HG02678 (cell line): Measurements from ENCODE around the gene LRBA.
"Not testable (repeated sequence)": the region's sequence is repeated elsewhere in the genome, so short reads cannot be mapped to it uniquely, and the experiment has no call there.

Source experiments
- ATAC-seq: cut with Tn5 transposase; IDR thresholded peaks from one replicate; pipeline ENCODE4 v1.9.1; 2021; ENCODE audit warnings: mild to moderate bottlenecking, moderate library complexity; ENCODE audit not compliant: unreplicated experiment

Gene LRBA

DNA sequence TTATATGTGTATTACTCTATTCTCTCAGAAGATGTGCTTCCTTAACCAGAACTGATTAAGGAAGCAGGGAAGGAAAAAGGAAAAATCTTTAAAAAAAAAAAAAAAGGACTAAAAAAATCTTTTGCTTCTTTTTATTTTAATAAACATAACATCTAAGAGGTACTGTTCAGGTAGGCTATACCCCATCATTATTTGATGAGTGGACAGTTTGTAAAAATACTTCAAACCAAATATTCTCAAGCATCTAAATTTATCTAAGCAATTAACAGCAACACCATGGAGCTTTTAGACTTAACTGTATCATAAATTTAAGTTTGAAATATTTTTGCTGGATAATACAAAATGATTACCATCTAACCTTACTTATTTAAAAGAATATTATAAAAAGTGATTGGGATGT lies 264.3 kb downstream of the LRBA start:
- no peak for ATAC-seq

DNA sequence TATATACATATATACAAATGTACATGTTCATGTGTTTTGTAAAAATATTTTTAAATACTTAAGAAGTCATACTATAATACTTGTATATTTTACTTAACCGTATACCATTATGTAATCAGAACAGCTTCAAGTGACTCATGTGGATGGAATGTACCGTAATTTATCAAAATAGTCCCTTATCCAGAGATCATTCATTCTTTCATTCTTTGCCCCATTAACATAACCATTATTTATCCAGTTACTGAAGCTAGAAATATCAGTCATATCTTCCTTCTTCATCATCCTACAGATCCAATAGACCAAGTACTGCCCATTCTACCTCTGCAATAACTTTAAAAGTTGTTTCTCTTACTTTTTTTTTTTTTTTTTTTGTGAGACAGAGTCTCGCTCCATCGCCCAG lies 268.9 kb downstream of the LRBA start:
- ATAC-seq: no peak

DNA sequence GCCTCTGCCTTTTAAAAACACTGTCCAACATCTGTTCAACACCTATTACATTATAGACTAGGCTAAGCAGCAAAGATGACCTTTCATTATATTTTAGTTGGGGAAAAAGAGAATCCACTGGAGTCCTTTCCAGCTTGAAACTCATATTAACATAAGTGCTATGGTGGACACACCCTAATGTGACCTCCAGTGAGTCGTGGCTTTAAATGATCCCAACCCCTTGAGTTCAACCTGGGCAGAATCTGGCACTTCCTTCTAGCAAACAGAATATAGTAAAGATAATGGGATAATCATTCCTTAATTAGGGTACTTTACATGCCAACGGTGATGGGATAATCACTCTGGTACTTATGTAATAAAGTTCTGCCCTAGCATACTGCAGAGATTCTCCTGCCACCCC lies 270.5 kb downstream of the LRBA start:
- ATAC-seq: no peak

DNA sequence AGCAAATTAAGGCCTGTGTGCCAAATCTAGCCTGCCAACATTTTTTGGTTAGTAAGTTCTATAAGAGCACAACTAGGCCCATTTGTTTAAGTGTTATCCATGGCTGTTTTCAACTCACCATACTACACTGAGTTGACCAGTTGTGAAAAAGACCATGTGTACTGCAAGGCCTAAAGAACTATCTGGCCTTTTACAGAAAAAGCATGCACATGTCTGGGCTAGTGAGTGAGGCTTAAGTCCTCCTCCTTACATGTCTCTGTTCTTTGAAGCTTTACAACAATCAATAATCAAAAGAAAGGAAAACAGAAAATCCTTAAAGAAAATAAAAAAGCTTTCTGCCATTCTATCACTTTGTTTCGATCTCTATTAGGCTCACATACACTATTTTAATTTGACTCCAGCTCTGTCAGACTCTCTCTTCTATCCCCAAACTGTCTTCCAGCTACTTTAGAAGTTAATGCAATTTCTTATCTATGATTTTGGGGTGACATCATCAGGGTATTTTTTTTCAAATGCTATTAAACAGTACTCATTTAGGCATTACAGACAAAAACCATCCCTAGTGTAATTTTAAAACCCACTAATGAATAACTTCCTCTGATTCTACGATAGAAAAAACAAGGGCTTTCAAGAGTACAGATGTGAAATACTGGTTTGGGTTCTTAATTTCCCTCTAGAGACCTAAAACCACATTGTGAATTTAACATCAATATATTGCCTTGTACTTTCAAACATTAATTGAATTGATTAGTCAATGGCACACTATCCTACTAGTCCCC lies 271.3 kb downstream of the LRBA start:
- ATAC-seq: no peak

DNA sequence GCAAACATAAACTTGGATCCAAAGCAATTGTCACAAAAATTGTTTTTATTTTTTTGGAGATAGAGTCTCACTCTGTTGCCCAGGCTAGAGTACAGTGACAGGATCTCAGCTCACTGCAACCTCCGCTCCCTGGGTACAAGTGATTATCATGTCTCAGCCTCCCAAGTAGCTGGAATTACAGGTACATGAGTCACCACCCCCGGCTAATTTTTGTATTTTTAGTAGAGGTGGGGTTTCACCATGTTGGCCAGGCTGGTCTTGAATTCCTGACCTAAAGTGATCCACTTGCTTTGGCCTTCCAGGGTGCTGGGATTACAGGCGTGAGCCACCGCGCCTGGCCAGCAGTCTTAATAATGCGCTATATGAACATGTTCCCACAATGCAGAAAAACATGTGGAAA lies 272.2 kb downstream of the LRBA start:
- not testable (repeated sequence) for ATAC-seq

DNA sequence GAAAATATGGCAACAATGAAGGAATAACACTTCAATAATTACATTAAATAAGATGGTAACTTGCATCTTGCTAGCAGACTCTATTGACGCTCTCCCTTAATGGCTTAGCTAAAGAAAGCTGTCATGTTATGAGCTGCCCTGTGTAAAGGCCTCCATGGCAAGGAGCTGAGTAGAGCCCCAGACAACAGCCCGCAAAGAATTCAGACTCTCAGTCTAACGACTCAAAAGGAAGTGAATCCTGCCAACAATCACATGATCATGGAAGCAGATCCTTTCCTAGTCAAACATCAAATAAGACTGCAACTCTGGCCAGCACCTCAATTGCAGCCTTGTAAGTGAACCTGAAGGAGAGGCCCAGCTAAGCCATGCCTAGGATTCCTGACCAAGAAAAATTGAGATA lies 275.5 kb downstream of the LRBA start:
- ATAC-seq: no peak

DNA sequence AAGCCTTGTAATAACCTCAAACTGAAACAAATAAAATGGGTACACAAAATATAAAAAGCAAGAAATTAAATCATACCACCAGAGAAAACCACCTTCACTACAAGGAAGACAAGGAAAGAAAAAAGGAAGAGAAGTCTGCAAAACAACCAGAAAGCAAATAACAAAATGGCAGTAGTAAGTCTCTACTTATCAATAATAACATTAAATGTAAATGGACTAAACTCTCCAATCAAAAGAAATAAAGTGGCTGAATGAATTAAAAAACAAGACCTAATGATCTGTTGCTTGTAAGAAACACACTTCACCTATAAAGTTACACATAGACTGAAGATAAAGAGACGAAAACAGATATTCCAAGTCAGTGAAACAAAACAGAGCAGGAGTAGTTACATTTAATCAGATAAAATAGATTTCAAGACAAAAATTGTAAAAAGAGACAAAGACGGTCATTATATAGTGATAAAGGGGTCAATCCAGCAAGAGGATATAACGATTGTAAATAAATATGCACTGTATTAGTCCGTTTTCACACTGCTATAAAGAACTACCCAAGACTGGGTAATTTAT lies 289.0 kb downstream of the LRBA start:
- ATAC-seq: no peak

DNA sequence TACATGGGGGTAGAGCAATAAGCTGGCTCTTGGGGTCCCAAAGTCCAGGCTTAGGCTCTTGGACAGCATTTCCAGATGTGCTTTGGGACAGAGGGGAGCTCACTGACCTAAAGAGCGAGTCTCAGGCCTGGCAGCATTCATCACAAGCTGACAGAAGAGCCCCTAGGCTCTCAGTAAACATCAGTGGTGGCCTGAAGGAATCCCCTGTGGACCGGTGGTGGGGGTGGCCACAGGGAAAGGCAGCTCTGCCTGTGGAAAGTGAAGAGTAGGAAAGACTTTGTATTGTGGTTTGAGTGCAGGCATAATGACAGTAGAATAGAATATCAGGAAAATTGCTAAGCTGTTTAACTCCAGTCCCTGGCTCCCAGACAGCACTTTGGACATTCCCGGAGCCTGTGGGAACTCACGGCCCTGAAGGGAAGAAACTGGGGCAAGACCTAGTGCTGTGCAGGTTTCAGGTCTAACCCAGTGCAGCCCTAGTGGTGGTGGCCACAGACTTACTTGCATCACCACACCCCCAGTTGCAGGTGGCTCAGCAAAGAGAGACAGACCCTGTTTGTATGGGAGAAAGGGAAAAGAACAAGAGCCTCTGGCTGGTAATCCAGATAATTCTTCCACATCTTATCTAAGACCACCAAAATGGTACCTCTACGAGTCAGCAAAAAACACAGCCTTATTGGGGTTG lies 291.2 kb downstream of the LRBA start:
- no peak for ATAC-seq

DNA sequence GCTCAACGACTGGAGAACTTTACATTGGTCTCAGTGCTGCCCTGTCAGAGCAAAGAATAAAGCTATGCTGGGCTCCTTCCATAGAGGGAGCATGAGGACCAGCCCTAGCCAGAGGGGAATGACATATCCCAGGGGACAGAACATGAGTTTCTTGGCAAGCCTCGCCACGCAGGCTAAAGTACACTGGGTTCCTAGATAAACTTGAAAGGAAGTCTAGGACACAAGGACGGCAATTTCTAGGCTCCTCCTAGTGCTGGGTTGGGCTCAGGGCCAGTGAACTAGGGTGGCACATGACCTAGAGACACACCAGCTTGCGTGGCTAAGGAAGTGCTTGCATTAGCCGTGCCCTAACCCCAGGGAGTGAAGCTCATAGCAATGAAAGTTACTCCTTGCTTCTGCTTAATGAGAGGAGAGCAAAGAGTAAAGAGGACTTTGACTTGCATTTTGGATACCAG lies 292.1 kb downstream of the LRBA start:
- ATAC-seq: no peak

DNA sequence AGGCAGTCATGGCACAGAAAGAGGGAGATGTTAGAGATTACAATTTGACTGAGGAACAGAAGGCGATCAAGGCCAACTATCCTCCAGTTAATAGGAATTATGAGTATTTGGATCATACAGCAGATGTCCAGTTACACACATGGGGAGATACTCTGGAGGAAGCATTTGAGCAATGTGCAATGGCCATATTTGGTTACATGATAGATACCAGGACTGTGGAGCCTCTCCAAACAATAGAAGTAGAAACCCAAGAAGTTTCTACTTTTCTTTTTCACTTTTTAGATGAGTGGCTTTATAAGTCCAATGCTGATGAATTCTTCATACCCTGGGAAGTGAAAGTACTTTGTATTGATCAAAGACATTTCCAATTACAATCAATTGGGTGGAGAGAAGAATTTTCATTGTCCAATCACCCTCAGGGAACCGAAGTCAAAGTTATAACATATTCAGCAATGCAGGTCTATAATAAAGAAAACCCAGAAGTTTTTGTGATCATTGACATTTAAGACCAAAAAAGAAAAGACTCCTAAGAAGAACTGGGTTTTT lies 294.0 kb downstream of the LRBA start:
- no peak for ATAC-seq

DNA sequence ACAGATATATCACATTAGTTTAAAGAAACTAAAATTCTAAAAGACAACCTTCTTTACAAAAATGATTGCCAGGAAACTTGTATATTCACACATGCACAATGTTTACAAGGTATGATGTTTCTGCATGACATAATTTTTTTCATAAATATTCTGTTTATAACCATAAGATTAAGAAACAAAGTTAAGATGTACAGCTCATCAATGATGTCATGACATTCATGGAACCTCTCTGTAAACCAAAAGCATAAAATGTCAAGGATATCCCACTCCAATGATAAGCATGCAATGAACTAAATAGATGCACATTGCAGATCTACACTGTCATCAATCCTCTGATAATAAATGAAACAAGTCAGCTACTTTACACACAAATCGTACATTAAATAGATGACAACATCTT lies 297.1 kb downstream of the LRBA start:
- ATAC-seq: no peak

DNA sequence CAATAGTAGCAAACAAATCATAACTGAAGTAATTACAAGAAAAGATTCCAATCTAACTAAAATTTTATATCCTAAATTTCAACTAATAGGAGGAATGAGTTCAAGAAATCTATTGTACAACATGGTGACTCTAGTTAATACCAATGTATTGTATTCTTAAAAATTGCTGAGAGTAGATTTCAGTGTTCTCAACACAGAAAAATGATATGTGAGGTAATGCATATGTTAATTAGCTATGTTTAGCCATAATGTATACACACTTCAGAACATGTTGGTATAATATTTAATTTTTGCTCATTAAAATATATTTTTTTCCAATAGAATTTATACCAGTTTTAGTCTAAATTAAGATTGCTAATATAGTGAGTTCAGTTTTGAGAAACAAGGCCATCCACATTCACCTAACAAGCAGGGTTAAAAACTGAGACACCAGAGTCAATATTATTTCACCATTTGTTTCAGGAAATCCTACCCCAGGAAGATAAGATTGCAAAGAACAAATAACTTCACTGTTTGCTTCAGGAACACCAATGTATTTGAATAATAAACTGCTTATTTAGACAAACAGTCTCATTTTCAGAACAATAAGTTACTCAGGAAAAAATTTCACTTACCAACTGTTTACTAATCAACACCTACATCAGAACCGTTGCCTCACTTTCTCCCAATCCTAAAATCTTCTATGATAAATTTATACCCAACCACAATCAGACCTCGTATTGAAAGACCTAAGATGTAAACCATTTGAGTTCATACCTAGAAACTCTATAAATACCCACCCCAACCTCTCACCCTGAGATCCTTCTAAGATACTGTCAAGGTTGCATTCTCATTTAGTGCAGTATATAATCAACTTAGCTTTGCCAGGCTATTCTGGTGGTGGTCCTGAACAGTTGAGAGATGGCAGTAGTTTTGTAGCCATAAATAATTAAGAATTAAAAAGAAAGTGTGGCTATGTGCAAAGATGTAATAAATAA lies 300.3 kb downstream of the LRBA start:
- ATAC-seq: no peak

DNA sequence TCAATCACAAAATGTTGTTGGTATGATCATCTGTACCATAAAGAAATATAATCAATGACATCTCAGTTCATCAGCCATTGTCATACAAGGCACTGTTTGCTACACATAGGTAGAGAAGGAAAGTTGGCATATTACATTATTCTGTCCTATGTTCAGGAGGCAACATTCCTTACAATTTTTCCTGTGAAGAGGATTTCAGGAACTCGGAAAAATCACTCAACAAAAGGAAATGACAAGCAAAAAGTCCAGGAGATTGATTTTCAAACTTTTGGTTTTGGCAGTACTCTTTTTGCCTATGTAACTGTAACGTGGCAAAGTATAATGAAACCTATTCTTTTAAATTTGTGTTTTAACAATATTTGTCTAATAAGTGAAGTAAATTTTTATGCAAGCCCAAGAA lies 301.8 kb downstream of the LRBA start:
- ATAC-seq: no peak

DNA sequence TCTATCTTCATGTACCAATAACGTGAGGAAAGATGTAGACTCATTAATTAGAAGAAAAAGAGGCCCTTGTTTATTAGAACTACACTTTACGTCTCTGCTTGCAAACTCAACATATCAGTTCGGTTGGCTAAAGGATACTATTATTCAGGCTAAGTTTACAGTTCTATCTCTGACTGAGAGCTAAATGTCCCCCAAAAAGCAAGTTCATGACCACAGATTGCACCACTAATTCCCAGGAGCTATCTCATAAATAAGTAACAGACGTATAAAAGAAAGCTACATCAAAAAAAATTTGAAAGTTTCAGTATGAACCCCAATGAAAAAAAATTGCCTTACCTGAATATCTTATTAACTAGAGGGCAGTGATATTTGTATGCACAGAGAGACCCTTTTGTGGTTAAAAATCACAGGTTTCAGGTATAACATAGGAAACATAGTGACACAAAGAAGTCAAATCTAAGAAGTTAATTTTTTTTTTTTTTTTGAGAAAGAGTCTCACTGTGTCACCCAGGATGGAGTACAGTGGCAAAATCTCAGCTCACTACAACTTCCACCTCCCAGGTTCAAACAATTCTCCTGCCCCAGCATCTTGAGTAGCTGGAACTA lies 304.2 kb downstream of the LRBA start:
- no peak for ATAC-seq

DNA sequence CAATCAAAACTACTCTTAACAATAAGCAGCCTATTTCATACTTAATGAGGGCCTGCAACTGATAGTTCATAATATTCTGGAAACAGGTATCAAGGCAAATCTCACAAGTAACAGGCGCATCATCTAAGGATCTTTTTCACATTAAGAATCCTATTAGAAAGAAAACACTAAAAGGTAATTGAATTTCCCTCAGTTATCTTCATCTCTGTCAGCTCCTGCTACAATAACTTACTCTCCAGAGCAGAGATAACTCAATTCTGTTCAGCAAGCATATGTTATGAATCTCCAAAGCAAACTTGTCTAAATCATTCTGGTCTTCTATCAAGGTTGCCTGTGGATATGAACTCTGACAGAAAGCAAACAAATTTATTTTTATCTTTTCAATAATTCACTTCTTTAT lies 307.1 kb downstream of the LRBA start:
- ATAC-seq: no peak

DNA sequence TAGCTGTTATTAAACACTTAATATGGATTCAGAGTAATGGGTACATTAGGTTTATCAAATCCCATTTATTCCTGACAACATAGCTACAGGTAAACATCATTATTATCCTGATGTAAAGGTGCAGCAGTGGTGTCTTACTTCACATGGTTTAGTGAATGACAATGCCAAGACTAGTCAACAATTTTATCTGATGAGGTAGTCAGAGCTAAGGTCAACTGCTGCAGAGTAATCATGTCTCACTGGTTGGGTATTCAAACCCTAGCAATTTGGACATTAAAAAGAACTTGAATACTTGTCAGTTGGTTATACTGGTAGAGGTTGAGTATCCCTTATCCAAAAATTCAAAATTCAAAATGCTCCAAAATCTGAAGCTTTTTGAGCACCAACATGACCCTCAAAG lies 315.5 kb downstream of the LRBA start:
- ATAC-seq: no peak

DNA sequence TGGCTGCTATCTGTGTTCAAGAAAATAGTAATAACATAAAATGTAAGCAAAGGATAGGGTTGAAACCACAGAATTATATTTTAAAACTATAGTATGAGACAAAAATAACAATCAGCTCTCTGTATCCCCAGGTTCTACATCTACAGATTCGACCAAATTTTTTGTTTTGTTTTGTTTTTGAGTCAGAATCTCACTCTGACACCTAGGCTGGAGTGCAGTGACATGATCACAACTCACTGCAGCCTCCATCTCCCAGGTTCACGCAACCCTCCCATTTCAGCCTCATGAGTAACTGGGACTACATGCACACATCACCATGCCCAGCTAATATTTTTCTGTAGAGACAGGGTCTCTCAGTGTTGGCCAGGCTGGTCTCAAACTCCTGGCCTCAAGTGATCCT lies 319.9 kb downstream of the LRBA start:
- ATAC-seq: no peak

DNA sequence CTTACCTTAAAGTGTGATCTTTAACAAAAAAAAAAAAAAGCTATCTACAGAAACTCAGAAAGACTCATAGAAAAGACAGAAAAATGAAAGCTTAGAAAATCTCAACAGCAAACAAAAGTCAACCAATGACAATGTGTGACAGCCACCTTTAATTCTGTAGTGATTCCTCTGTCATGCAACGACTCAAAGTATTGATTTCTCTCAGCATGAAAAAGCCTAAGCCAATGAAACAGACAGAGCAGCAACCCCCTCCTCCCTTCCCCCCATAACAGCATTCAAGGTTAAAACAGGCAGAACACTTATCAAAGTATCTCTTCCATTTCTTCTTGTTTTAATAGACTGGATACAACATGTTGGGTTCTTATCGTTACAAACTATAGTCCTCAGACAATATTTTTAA lies 320.6 kb downstream of the LRBA start:
- ATAC-seq: no peak

DNA sequence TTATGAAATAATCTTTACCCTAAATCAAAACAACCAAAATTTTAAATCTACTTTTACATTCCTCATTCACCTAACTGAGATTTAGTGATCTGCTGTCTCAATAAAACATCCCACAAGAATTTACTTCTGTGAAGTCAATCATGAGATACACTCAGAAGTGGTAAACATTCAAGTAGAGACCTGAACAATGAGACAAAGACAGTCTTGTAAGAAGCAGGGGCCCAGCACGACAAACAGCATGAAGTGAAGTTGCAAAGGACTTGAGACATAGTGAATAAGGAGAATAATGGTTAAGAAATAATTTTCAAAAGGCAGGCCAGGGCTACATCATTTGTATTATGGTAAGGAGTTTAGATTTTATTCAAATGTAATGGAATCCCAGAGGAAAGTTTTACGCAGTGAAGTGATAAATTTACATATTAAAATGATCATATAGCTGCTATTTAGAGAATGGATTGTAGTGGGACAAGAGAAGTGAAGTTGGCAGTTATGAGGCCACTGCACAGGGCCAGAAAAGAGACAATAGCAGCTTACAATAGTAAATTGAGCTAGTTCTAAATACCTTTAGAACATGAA lies 331.2 kb downstream of the LRBA start:
- no peak for ATAC-seq

DNA sequence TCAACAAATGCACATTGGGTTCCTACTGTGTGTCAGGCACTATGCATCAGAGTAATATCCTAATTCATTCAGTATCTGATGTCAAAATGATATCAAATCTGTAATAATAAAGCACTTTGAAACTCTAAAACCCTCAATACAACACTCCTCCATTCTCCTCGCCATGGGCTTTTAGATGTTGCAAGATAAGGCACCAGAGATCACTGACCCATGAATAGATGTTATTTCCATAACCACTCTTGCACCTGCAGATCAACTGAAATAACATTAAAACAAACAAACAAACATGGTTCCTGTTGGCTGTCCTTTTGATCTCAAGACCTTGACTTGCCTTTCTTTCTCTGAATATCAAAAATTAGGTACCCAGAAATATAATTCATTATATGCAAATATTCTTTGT lies 333.0 kb downstream of the LRBA start:
- no peak for ATAC-seq
